K562 (cell line): ENCODE results near the gene PRKG1. TPM values are rescaled to one million over a fixed set of nuclear protein-coding genes. Genes with fewer than 3 reads are reported as not detected.

ENCODE experiments used
- ATAC-seq: fragments of 200-7000 bp; cut with Tn5 transposase; 3 replicates; pipeline ENCODE4 v1.9.1; 2020; ENCODE audit warnings: moderate library complexity
- BruUV-seq: library from RNA; stranded (reverse); fragments of 400-500 nt; replicated peaks from 2 replicates; lab custom pipeline; 2021; lab: Mats Ljungman, UMichigan
- CTCF ChIA-PET: fragments of 300-600 bp; formaldehyde crosslinking; extraction: SDS; loops from one replicate; lab custom pipeline; 2021; ENCODE audit warnings: low intra/inter-chr PET ratio; lab: Yijun Ruan, JAX
- POLR2A ChIA-PET: fragments of 300-600, 350-650 bp; sonication (Branson Sonifier 250); formaldehyde crosslinking; extraction: SDS; loops from one replicate; lab custom pipeline; 2021; ENCODE audit warnings: antibody characterized with exemption, inconsistent platforms; lab: Yijun Ruan, JAX
- DNase-seq, 4 experiments: peaks; one replicate each; pipeline versions ENCODE4 v3.0.0 to v3.0.0-alpha.2; 2011 to 2018; ENCODE audit warnings: low spot score in 3 of 4, mixed read lengths in 3 of 4; ENCODE audit errors: extremely low read depth in 1 of 4
- FAIRE-seq: peaks from 2 replicates; lab custom pipeline; 2011; peaks lifted over from hg19 to GRCh38; lab: Jason Lieb, UNC
- H2AFZ ChIP-seq: 2 replicates; pipeline ENCODE4 v1.6.0; 2011; ENCODE audit warnings: low read depth, low read length, control low read depth, inconsistent platforms
- H3K27ac ChIP-seq: fragments of 200-600 bp; 3 replicates; pipeline ENCODE4 v1.8.0; 2011; ENCODE audit warnings: low read depth, mild to moderate bottlenecking, control low read depth, inconsistent platforms, low read length, moderate library complexity, mixed read lengths; ENCODE audit errors: extremely low read depth
- H3K27me3 ChIP-seq, 2 experiments: fragments of 300-600 bp in 1 of 2; 2 replicates in 1 of 2; 3 replicates in 1 of 2; pipeline versions ENCODE4 v1.6.0 to v1.8.0; 2011; ENCODE audit warnings: inconsistent platforms in 2 of 2, low read length in 2 of 2, mild to moderate bottlenecking in 1 of 2, mixed read lengths in 1 of 2, moderate library complexity in 1 of 2; ENCODE audit not compliant: control insufficient read depth in 2 of 2, insufficient read depth in 2 of 2
- H3K36me3 ChIP-seq: fragments of 300-600 bp; 3 replicates; pipeline ENCODE4 v1.8.0; 2011; ENCODE audit warnings: mild to moderate bottlenecking, low read length, inconsistent platforms; ENCODE audit not compliant: control insufficient read depth, insufficient read depth
- H3K4me1 ChIP-seq, 2 experiments: fragments of 200-600 bp in 1 of 2; replicated peaks in 1 of 2; 2 replicates in 1 of 2; 3 replicates in 1 of 2; pipeline versions ENCODE4 v1.5.1 to v1.8.0; 2011; ENCODE audit warnings: inconsistent platforms in 2 of 2, low read length in 2 of 2, mild to moderate bottlenecking in 1 of 2, mixed read lengths in 1 of 2, moderate library complexity in 1 of 2; ENCODE audit not compliant: control insufficient read depth in 2 of 2, insufficient read depth in 2 of 2
- H3K4me2 ChIP-seq: 2 replicates; pipeline ENCODE4 v1.6.1; 2011; ENCODE audit warnings: low read length, control low read depth, inconsistent platforms, mixed read lengths; ENCODE audit not compliant: insufficient read depth
- H3K4me3 ChIP-seq: fragments of 200-600 bp; sonication (generic), shearing (Covaris generic); 2 replicates; pipeline ENCODE4 v1.5.1; 2016; ENCODE audit warnings: control low read depth, inconsistent platforms
- H3K79me2 ChIP-seq: fragments of 200-600 bp; 3 replicates; pipeline ENCODE4 v1.8.0; 2011; ENCODE audit warnings: low read length, inconsistent platforms; ENCODE audit not compliant: control insufficient read depth, insufficient read depth
- H3K9ac ChIP-seq, 2 experiments: 2 replicates each; pipeline versions ENCODE4 v1.6.0 to v1.6.1; 2011; ENCODE audit warnings: low read depth in 2 of 2, low read length in 2 of 2, control low read depth in 1 of 2, inconsistent platforms in 1 of 2, mild to moderate bottlenecking in 1 of 2, mixed read lengths in 1 of 2; ENCODE audit not compliant: insufficient read depth in 1 of 2
- H3K9me1 ChIP-seq: one replicate; pipeline ENCODE4 v1.6.0; 2011; ENCODE audit warnings: inconsistent platforms, mild to moderate bottlenecking, low read length, moderate library complexity; ENCODE audit not compliant: control insufficient read depth, insufficient read depth
- H3K9me3 ChIP-seq: replicated peaks from 2 replicates; pipeline ENCODE4 v1.5.1; 2011; ENCODE audit warnings: low read depth, low read length, inconsistent platforms; ENCODE audit not compliant: control insufficient read depth, insufficient read depth
- H4K20me1 ChIP-seq: replicated peaks from 2 replicates; pipeline ENCODE4 v1.6.1; 2011; ENCODE audit warnings: low read length, inconsistent platforms, mixed read lengths; ENCODE audit not compliant: control insufficient read depth, insufficient read depth
- CREB1 ChIP-seq, 2 experiments: sonication (generic) in 1 of 2; formaldehyde crosslinking in 1 of 2; IDR thresholded peaks; 2 replicates each; pipeline versions ENCODE4 v1.6.1 to v1.8.0; 2012 to 2022; ENCODE audit warnings: inconsistent platforms in 1 of 2, mild to moderate bottlenecking in 1 of 2, missing genetic modification reagents in 1 of 2, moderate library complexity in 1 of 2
- LARP7 ChIP-seq: fragments of 450-650 bp; IDR thresholded peaks from 2 replicates; pipeline ENCODE4 v1.6.1; 2016
- MYNN ChIP-seq, 2 experiments: sonication (generic); formaldehyde crosslinking in 1 of 2; IDR thresholded peaks; 2 replicates each; pipeline versions ENCODE4 v1.5.0 to v1.6.1; 2016 to 2020; ENCODE audit warnings: antibody characterized with exemption in 1 of 2, missing genetic modification reagents in 1 of 2
- NCOA4 ChIP-seq: fragments of 450-650 bp; IDR thresholded peaks from 2 replicates; pipeline ENCODE4 v1.6.1; 2018; ENCODE audit warnings: mild to moderate bottlenecking; ENCODE audit not compliant: partially characterized antibody
- POLR2G ChIP-seq: fragments of 200-400 bp; formaldehyde crosslinking; IDR thresholded peaks from 2 replicates; pipeline ENCODE4 v1.6.1; 2017; ENCODE audit warnings: low read depth, mild to moderate bottlenecking, antibody characterized with exemption, low read length, moderate library complexity
- TEAD2 ChIP-seq: fragments of 450-650 bp; IDR thresholded peaks from 2 replicates; pipeline ENCODE4 v1.6.1; 2016; ENCODE audit warnings: missing genetic modification characterization, control low read depth, missing compliant biosample characterization
- ZNF197 ChIP-seq: fragments of 200-800 bp; sonication (Bioruptor generic); IDR thresholded peaks from 2 replicates; pipeline ENCODE4 v1.6.1; 2016; ENCODE audit warnings: low read depth, missing genetic modification characterization, missing compliant biosample characterization
- ZNF586 ChIP-seq: fragments of 450-650 bp; formaldehyde crosslinking; conservative IDR thresholded peaks from 2 replicates; pipeline ENCODE4 v1.4.0; 2020; ENCODE audit warnings: mild to moderate bottlenecking, moderate library complexity
- ZNF764 ChIP-seq: fragments of 250-450 bp; sonication (Bioruptor Pico); IDR thresholded peaks from 2 replicates; pipeline ENCODE4 v1.4.0; 2020; ENCODE audit warnings: low read depth, mild to moderate bottlenecking, moderate library complexity
- ZNF766 ChIP-seq: fragments of 200-800 bp; sonication (Bioruptor generic); conservative IDR thresholded peaks from 2 replicates; pipeline ENCODE4 v1.6.1; 2016; ENCODE audit warnings: missing genetic modification characterization, missing compliant biosample characterization
- in situ Hi-C: fragments of 300-500 bp; cut with MboI; formaldehyde crosslinking; loops from 4 replicates; pipeline ENCODE4 v1.15.0; 2018; ENCODE audit warnings: inconsistent platforms, mixed read lengths
- intact Hi-C: fragments of 100-400 bp; cut with micrococcal nuclease; formaldehyde crosslinking; loops from 2 replicates; pipeline ENCODE4 v1.14.2; 2022
- polyA plus RNA-seq, 8 experiments: library from polyadenylated mRNA; depleted of rRNA in 4 of 8; stranded (reverse) in 5 of 8; unstranded in 3 of 8; fragments of >200 nt; fragmentation: Nextera tagmentation in 2 of 8; fragmentation: Illumina TruSeq in 1 of 8; extraction: Ambion mirVana in 2 of 8; extraction: Trizol in 1 of 8; gene quantifications; 2 replicates each; pipeline versions ENCODE4 v1.2.1 to v1.2.3, GENCODE V29; 2011 to 2014; ENCODE audit warnings: inconsistent platforms in 1 of 8, missing spikeins in 1 of 8
- total RNA-seq, 7 experiments: library from RNA; depleted of rRNA in 6 of 7; stranded (reverse); fragments of >200 nt in 6 of 7; fragmentation: Illumina TruSeq in 2 of 7; extraction: Trizol in 2 of 7; gene quantifications; 2 replicates each; pipeline versions ENCODE4 v1.2.1 to v1.2.3, GENCODE V29; 2011 to 2021; ENCODE audit warnings: low replicate concordance in 1 of 7
- TF ChIP-seq, protein P1 (sequence below): fragments of 450-650 bp; IDR thresholded peaks from 2 replicates; pipeline ENCODE4 v1.6.1; 2018; ENCODE audit not compliant: partially characterized antibody
- TF ChIP-seq, protein P2 (sequence below): sonication (generic); formaldehyde crosslinking; IDR thresholded peaks from 2 replicates; pipeline ENCODE4 v1.8.0; 2022; ENCODE audit warnings: mild to moderate bottlenecking, missing genetic modification reagents
- TF ChIP-seq, protein P3 (sequence below): fragments of 250-450 bp; sonication (Bioruptor Pico); IDR thresholded peaks from 2 replicates; pipeline ENCODE4 v1.5.0; 2020; ENCODE audit warnings: mild to moderate bottlenecking, borderline replicate concordance

Gene PRKG1
- total and polyA plus RNA-seq, 9 of the 15 experiments (the other 6 are each of a cell fraction or from before 2014, with no cell fraction given): 0.22 TPM; not detected in 8

DNA sequence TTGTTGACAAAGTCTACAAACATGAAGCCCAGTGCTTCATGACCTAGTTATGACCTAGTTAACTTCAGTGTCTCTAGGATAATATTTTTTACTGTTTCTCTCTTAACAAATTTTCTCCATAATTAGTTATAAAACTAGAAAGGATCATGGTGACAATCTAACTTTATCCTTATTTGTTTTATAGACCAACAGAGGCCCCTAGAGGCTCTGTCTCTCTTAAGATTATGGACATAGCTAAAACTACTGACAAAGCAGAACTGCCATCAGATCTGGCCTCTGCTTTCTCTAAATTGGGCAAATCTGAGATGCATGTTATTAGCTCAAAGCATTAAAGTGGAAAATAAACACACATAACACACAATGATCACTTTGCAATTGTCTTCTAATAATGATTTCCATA lies 449.2 kb downstream of the PRKG1 start:
- ATAC-seq (no peak), DNase-seq (no peak), FAIRE-seq (no peak)
- H3K27ac ChIP-seq: no peak overlapping the region
- H3K9ac ChIP-seq: no peak overlapping the region
- intact Hi-C loops (no loop called here), in situ Hi-C loops (no loop called here)
- BruUV-seq: no TSS peak
- ChIA-PET CTCF (no interaction called here), POLR2A (no interaction called here)
- H3K9me1 ChIP-seq: no peaks in the 10 kb centered on the region
- H3K4me3 ChIP-seq: no peak overlapping the region
- H4K20me1 ChIP-seq: no peaks in the 10 kb centered on the region
- H3K4me1 ChIP-seq: no peaks in the 10 kb centered on the region
- H2AFZ ChIP-seq: no peak overlapping the region
- H3K36me3 ChIP-seq: no peaks in the 10 kb centered on the region
- no peaks in the 10 kb centered on the region for H3K27me3 ChIP-seq
- H3K9me3 ChIP-seq: no peaks in the 10 kb centered on the region
- no peak overlapping the region for H3K4me2 ChIP-seq
- H3K79me2 ChIP-seq: no peaks in the 10 kb centered on the region
- TF ChIP-seq ZNF766 (no peak), LARP7 (no peak), ZNF586 (CRISPR knock-in tag) (no peak), TEAD2 (tag) (no peak), ZNF197 (CRISPR knock-in tag) (no peak), POLR2G (no peak), NCOA4 (no peak), ZNF764 (CRISPR knock-in tag) (no peak), CREB1 (IDR thresholded peaks at IDR 0.05) (no peak), CREB1 (CRISPR knock-in tag; IDR thresholded peaks at IDR 0.05) (no peak), MYNN (IDR thresholded peaks at IDR 0.05) (no peak), MYNN (CRISPR knock-in tag; IDR thresholded peaks at IDR 0.05) (no peak)
- TF ChIP-seq, protein P1, sequence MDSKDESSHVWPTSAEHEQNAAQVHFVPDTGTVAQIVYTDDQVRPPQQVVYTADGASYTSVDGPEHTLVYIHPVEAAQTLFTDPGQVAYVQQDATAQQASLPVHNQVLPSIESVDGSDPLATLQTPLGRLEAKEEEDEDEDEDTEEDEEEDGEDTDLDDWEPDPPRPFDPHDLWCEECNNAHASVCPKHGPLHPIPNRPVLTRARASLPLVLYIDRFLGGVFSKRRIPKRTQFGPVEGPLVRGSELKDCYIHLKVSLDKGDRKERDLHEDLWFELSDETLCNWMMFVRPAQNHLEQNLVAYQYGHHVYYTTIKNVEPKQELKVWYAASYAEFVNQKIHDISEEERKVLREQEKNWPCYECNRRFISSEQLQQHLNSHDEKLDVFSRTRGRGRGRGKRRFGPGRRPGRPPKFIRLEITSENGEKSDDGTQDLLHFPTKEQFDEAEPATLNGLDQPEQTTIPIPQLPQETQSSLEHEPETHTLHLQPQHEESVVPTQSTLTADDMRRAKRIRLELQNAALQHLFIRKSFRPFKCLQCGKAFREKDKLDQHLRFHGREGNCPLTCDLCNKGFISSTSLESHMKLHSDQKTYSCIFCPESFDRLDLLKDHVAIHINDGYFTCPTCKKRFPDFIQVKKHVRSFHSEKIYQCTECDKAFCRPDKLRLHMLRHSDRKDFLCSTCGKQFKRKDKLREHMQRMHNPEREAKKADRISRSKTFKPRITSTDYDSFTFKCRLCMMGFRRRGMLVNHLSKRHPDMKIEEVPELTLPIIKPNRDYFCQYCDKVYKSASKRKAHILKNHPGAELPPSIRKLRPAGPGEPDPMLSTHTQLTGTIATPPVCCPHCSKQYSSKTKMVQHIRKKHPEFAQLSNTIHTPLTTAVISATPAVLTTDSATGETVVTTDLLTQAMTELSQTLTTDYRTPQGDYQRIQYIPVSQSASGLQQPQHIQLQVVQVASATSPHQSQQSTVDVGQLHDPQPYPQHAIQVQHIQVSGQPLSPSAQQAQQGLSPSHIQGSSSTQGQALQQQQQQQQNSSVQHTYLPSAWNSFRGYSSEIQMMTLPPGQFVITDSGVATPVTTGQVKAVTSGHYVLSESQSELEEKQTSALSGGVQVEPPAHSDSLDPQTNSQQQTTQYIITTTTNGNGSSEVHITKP: no peak
- TF ChIP-seq, protein P2, sequence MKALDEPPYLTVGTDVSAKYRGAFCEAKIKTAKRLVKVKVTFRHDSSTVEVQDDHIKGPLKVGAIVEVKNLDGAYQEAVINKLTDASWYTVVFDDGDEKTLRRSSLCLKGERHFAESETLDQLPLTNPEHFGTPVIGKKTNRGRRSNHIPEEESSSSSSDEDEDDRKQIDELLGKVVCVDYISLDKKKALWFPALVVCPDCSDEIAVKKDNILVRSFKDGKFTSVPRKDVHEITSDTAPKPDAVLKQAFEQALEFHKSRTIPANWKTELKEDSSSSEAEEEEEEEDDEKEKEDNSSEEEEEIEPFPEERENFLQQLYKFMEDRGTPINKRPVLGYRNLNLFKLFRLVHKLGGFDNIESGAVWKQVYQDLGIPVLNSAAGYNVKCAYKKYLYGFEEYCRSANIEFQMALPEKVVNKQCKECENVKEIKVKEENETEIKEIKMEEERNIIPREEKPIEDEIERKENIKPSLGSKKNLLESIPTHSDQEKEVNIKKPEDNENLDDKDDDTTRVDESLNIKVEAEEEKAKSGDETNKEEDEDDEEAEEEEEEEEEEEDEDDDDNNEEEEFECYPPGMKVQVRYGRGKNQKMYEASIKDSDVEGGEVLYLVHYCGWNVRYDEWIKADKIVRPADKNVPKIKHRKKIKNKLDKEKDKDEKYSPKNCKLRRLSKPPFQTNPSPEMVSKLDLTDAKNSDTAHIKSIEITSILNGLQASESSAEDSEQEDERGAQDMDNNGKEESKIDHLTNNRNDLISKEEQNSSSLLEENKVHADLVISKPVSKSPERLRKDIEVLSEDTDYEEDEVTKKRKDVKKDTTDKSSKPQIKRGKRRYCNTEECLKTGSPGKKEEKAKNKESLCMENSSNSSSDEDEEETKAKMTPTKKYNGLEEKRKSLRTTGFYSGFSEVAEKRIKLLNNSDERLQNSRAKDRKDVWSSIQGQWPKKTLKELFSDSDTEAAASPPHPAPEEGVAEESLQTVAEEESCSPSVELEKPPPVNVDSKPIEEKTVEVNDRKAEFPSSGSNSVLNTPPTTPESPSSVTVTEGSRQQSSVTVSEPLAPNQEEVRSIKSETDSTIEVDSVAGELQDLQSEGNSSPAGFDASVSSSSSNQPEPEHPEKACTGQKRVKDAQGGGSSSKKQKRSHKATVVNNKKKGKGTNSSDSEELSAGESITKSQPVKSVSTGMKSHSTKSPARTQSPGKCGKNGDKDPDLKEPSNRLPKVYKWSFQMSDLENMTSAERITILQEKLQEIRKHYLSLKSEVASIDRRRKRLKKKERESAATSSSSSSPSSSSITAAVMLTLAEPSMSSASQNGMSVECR (CRISPR knock-in tag): no peak
- TF ChIP-seq, protein P3, sequence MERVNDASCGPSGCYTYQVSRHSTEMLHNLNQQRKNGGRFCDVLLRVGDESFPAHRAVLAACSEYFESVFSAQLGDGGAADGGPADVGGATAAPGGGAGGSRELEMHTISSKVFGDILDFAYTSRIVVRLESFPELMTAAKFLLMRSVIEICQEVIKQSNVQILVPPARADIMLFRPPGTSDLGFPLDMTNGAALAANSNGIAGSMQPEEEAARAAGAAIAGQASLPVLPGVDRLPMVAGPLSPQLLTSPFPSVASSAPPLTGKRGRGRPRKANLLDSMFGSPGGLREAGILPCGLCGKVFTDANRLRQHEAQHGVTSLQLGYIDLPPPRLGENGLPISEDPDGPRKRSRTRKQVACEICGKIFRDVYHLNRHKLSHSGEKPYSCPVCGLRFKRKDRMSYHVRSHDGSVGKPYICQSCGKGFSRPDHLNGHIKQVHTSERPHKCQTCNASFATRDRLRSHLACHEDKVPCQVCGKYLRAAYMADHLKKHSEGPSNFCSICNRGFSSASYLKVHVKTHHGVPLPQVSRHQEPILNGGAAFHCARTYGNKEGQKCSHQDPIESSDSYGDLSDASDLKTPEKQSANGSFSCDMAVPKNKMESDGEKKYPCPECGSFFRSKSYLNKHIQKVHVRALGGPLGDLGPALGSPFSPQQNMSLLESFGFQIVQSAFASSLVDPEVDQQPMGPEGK (CRISPR knock-in tag): no peak
